IMR-90 (cell line): ENCODE measurements around the gene UTRN.

ENCODE experiments used
- CEBPB ChIP-seq: IDR thresholded peaks from 2 replicates; pipeline ENCODE4 v1.6.1; 2012; ENCODE audit warnings: low read depth, low read length, improper control_type of control experiment
- CTCF ChIP-seq: conservative IDR thresholded peaks from 2 replicates; pipeline ENCODE4 v1.5.1; 2012; ENCODE audit warnings: mild to moderate bottlenecking, low read depth, low read length, improper control_type of control experiment
- ELK1 ChIP-seq: fragments of 150-350 bp; IDR thresholded peaks from 2 replicates; pipeline ENCODE4 v1.6.1; 2016; ENCODE audit warnings: low read depth, mild to moderate bottlenecking, low read length, moderate library complexity, borderline replicate concordance
- FOS ChIP-seq: fragments of 150-350 bp; IDR thresholded peaks from 2 replicates; pipeline ENCODE4 v1.6.1; 2016; ENCODE audit warnings: low read depth, low read length
- MAZ ChIP-seq: IDR thresholded peaks from 2 replicates; pipeline ENCODE4 v1.6.1; 2012; ENCODE audit warnings: low read depth, mild to moderate bottlenecking, low read length, improper control_type of control experiment, moderate library complexity, borderline replicate concordance
- MXI1 ChIP-seq: IDR thresholded peaks from 2 replicates; pipeline ENCODE4 v1.6.1; 2012; ENCODE audit warnings: low read depth, mild to moderate bottlenecking, low read length, moderate library complexity, borderline replicate concordance
- NFE2L2 ChIP-seq: fragments of 150-350 bp; IDR thresholded peaks from 2 replicates; pipeline ENCODE4 v1.6.1; 2016; ENCODE audit warnings: low read depth, mild to moderate bottlenecking, low read length
- POLR2A ChIP-seq: IDR thresholded peaks from 2 replicates; pipeline ENCODE4 v1.6.1; 2012; ENCODE audit warnings: mild to moderate bottlenecking, low read depth, low read length
- RAD21 ChIP-seq: IDR thresholded peaks from 2 replicates; pipeline ENCODE4 v1.6.1; 2012; ENCODE audit warnings: low read length, improper control_type of control experiment
- RFX5 ChIP-seq: IDR thresholded peaks from 2 replicates; pipeline ENCODE4 v1.8.0; 2012; ENCODE audit warnings: low read depth, mild to moderate bottlenecking, low read length, moderate library complexity
- SMC3 ChIP-seq: fragments of 150-350 bp; IDR thresholded peaks from 2 replicates; pipeline ENCODE4 v1.6.1; 2016; ENCODE audit warnings: low read depth, mild to moderate bottlenecking, antibody characterized with exemption, low read length, moderate library complexity
- USF2 ChIP-seq: fragments of 150-350 bp; IDR thresholded peaks from 2 replicates; pipeline ENCODE4 v1.6.1; 2017; ENCODE audit warnings: mild to moderate bottlenecking, antibody characterized with exemption, low read length, low read depth

DNA sequence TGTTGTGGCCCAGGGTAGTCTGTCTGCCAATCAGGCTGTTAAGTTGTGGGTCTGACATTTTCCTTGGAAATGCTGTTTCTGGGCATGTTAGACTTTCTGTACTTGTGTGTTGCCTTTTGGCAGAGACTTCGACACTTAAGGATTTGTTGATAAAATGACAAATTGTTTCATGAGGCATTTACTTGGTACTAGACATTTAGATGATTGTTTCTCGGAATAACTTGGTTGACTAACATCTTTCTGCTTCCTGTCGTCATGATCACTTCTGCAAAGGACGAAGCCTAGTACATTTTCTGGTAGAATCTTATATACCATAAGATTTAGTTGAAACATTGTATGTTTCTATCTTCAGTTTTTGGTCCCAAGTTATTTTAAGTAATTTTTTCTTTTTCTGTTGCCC lies 34.1 kb downstream of the UTRN start:
- TF ChIP-seq CTCF (no peak), MXI1 (no peak), RAD21 (no peak), NFE2L2 (no peak), ELK1 (no peak), POLR2A (no peak), SMC3 (no peak), USF2 (no peak), CEBPB (no peak), RFX5 (no peak), FOS (no peak), MAZ (no peak)
